Astrocyte (in vitro differentiated cells and primary cell): Measurements from ENCODE around the gene PLEKHM3.

ENCODE experiments used
- CTCF ChIP-seq: IDR thresholded peaks from 2 replicates; pipeline ENCODE4 v1.5.1; 2011; ENCODE audit warnings: low read depth, mild to moderate bottlenecking, inconsistent platforms, low read length, moderate library complexity; ENCODE audit not compliant: insufficient read depth
- EZH2 ChIP-seq: IDR thresholded peaks from 2 replicates; pipeline ENCODE4 v1.6.1; 2012; ENCODE audit warnings: mild to moderate bottlenecking, low read length, inconsistent platforms; ENCODE audit not compliant: insufficient read depth

- TF ChIP-seq CTCF (no peak), EZH2 (no peak)
Measured at GRCh38 chr2:208010506-208010905, 14.8 kb downstream of the PLEKHM3 start.
